Right ventricle myocardium inferior (tissue), 1 donor: Measurements from ENCODE around the gene ANKLE2. TPM values are rescaled to one million over a fixed set of nuclear protein-coding genes. Genes with fewer than 3 reads are reported as not detected.
A peak's percentile ranks its signal among the peaks of the same experiment; 100 is the strongest.
"Not testable (repeated sequence)": the region's sequence is repeated elsewhere in the genome, so short reads cannot be mapped to it uniquely, and the experiment has no call there.

Source experiments
- ATAC-seq: fragments of 200-7000 bp; cut with Tn5 transposase; one replicate; pipeline ENCODE4 v1.9.1; 2020; ENCODE audit warnings: mild to moderate bottlenecking, moderate library complexity
- DNase-seq: peaks from one replicate; pipeline ENCODE4 v3.0.0; 2021; ENCODE audit errors: missing footprints
- intact Hi-C: fragments of 100-400 bp; cut with DNase I; formaldehyde crosslinking; loops from one replicate; pipeline ENCODE4 v1.11.0; 2022
- total RNA-seq: library from RNA; stranded (reverse); fragmentation: NEBNext Ultra II Directional; extraction: Animal tissue kit (Norgen Biotek cat#: 25700); gene quantifications from one replicate; pipeline ENCODE4 v1.2.1, GENCODE V29; 2021
- donor health status: DM: no; HTN: yes; CAD: no; lungs with severe emphysema.

Gene ANKLE2
- total RNA-seq, 1 donor from 2014 or later = 24.9 TPM

- ATAC-seq, intact Hi-C loops, DNase-seq: not testable (repeated sequence)
Observed at GRCh38 chr12:132758825-132759224, 2.8 kb downstream of the ANKLE2 start.

- ATAC-seq (no peak), DNase-seq (no peak)
- intact Hi-C loops = no loop called here
Observed at GRCh38 chr12:132754160-132754932, 7.3 kb downstream of the ANKLE2 start.

GRCh38 chr12:132753670-132754069, 8.0 kb downstream of the ANKLE2 start:
- intact Hi-C loops, ATAC-seq, DNase-seq: not testable (repeated sequence)

- intact Hi-C loops = no loop called here
- DNase-seq (no peak), ATAC-seq (no peak)
Observed at GRCh38 chr12:132748319-132748718, 13.3 kb downstream of the ANKLE2 start.

- intact Hi-C loops = no loop called here
- ATAC-seq (no peak), DNase-seq (no peak)
Observed at GRCh38 chr12:132747896-132748295, 13.7 kb downstream of the ANKLE2 start.

- intact Hi-C loops = no loop called here
- DNase-seq = no peak
- ATAC-seq = no peak
Observed at GRCh38 chr12:132747395-132747794, 14.2 kb downstream of the ANKLE2 start.

- no peak for DNase-seq
- no peak for ATAC-seq
- intact Hi-C loops = no loop called here
Observed at GRCh38 chr12:132746613-132747012, 15.0 kb downstream of the ANKLE2 start.

- ATAC-seq = no peak
- no peak for DNase-seq
- intact Hi-C loops = no loop called here
Observed at GRCh38 chr12:132743831-132744230, 17.8 kb downstream of the ANKLE2 start.

- intact Hi-C loops = no loop called here
- no peak for ATAC-seq
- no peak for DNase-seq
Observed at GRCh38 chr12:132741620-132742019, 20.0 kb downstream of the ANKLE2 start.

- no peak for DNase-seq
- intact Hi-C loops = no loop called here
- peak; percentile 68 for ATAC-seq
Observed at GRCh38 chr12:132740652-132741051, 21.0 kb downstream of the ANKLE2 start.

- peak; percentile 65 for ATAC-seq
- no peak for DNase-seq
Observed at GRCh38 chr12:132740313-132740646, 21.4 kb downstream of the ANKLE2 start.

GRCh38 chr12:132739600-132740312, 21.9 kb downstream of the ANKLE2 start:
- no peak for DNase-seq
- intact Hi-C loops = no loop called here
- ATAC-seq = peak; percentile 49

More at GRCh38 chr12:132740313-132740646, 21.4 kb downstream of the ANKLE2 start:
- intact Hi-C loops = no loop called here

- intact Hi-C loops = no loop called here
- DNase-seq = no peak
- no peak for ATAC-seq
Observed at GRCh38 chr12:132736913-132737312, 24.7 kb downstream of the ANKLE2 start.

- ATAC-seq = no peak
- DNase-seq = no peak
- intact Hi-C loops = no loop called here
Observed at GRCh38 chr12:132736378-132736777, 25.3 kb downstream of the ANKLE2 start.

GRCh38 chr12:132735496-132735895, 26.1 kb downstream of the ANKLE2 start:
- intact Hi-C loops = no loop called here
- ATAC-seq (no peak), DNase-seq (no peak)

- ATAC-seq (no peak), DNase-seq (no peak)
- intact Hi-C loops = no loop called here
Observed at GRCh38 chr12:132734206-132734605, 27.4 kb downstream of the ANKLE2 start.

- no peak for ATAC-seq
- no peak for DNase-seq
- intact Hi-C loops = no loop called here
Observed at GRCh38 chr12:132731574-132731973, 30.1 kb downstream of the ANKLE2 start.

GRCh38 chr12:132730353-132730752, 31.3 kb downstream of the ANKLE2 start:
- intact Hi-C loops = no loop called here
- no peak for DNase-seq
- ATAC-seq = no peak

- ATAC-seq = no peak
- DNase-seq = no peak
Observed at GRCh38 chr12:132729541-132730320, 31.9 kb downstream of the ANKLE2 start.

GRCh38 chr12:132728502-132728901, 33.1 kb downstream of the ANKLE2 start:
- intact Hi-C loops = no loop called here
- DNase-seq = no peak

More at GRCh38 chr12:132729541-132730320, 31.9 kb downstream of the ANKLE2 start:
- intact Hi-C loops = no loop called here

More at GRCh38 chr12:132728502-132728901, 33.1 kb downstream of the ANKLE2 start:
- no peak for ATAC-seq
